ENCODE data around the gene LYL1.

DNA sequence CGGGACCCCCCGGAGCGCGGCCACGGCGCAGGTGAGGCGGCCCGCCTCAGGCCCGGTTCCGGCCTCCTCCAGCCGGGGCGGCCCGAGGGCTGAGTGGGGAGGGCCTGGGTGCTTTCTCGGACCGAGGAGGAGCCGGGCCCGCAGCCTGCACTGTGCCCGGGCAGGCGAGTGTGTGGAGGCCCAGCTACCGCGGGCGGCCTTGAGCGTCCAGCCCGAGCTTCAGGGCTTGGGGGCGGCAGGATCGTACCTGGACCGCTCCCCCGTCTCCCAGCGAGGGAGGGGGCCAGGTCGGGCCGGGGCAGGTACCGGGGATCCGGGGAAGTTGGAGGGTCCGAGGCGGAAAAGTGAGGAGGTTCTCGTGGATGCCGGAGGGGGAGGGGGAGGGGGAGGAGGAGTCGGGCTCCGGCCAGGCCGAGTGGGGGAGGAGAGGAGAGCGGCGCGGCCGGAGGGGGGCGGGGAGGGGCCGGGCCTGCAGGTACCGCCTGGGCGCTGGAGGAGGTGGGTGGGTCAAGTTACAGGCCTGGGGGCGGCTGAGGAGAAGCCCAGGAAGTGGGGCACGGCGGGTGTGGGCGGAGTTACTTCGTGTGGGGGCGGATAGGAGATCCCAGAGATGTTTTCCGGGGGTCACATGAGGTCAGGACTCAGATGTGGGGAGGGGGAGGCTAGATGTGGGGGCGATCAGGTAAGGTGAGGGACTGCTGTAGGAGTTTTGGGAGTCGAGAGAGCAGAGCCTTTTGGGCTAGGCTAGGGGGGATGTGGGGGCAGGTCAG, 16.0 kb upstream of the LYL1 start:
- TF ChIP-seq, protein P1, sequence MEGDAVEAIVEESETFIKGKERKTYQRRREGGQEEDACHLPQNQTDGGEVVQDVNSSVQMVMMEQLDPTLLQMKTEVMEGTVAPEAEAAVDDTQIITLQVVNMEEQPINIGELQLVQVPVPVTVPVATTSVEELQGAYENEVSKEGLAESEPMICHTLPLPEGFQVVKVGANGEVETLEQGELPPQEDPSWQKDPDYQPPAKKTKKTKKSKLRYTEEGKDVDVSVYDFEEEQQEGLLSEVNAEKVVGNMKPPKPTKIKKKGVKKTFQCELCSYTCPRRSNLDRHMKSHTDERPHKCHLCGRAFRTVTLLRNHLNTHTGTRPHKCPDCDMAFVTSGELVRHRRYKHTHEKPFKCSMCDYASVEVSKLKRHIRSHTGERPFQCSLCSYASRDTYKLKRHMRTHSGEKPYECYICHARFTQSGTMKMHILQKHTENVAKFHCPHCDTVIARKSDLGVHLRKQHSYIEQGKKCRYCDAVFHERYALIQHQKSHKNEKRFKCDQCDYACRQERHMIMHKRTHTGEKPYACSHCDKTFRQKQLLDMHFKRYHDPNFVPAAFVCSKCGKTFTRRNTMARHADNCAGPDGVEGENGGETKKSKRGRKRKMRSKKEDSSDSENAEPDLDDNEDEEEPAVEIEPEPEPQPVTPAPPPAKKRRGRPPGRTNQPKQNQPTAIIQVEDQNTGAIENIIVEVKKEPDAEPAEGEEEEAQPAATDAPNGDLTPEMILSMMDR (IDR thresholded peaks at IDR 0.05; ENCODE audit: extremely low read depth in 1 of 2, insufficient read depth in 1 of 2, low read depth in 1 of 2, low read length in 2 of 2): no peak
- TF ChIP-seq, protein P2, sequence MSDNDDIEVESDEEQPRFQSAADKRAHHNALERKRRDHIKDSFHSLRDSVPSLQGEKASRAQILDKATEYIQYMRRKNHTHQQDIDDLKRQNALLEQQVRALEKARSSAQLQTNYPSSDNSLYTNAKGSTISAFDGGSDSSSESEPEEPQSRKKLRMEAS (IDR thresholded peaks at IDR 0.05; ENCODE audit: insufficient read depth, insufficient read length): no peak
- no peak for TF ChIP-seq POLR2AphosphoS5 (IDR thresholded peaks at IDR 0.05; ENCODE audit: insufficient read depth, low read depth, low read length)
- TF ChIP-seq EZH2 (IDR thresholded peaks at IDR 0.05; ENCODE audit: borderline replicate concordance, low read depth, low read length, severe bottlenecking): no peak

All from endothelial cell of umbilical vein (primary cell).